DND-41 (cell line): ENCODE results near the gene TOPAZ1.

ENCODE experiments used
- ATAC-seq: fragments of 200-7000 bp; cut with Tn5 transposase; 3 replicates; pipeline ENCODE4 v1.9.1; 2021; ENCODE audit warnings: low read depth; ENCODE audit not compliant: insufficient read depth
- DNase-seq: peaks from one replicate; pipeline ENCODE4 v3.0.0-alpha.2; 2020
- H2AFZ ChIP-seq: 2 replicates; pipeline ENCODE4 v1.6.0; 2012; ENCODE audit warnings: low read depth, low read length
- H3K27ac ChIP-seq: 2 replicates; pipeline ENCODE4 v1.5.1; 2012; ENCODE audit warnings: low read length, inconsistent platforms
- H3K27me3 ChIP-seq: fragments of 200-600 bp; sonication (generic); 2 replicates; pipeline ENCODE4 v1.6.0; 2012; ENCODE audit warnings: low read length, mild to moderate bottlenecking, inconsistent platforms; ENCODE audit not compliant: insufficient read depth, poor library complexity
- H3K36me3 ChIP-seq: 2 replicates; pipeline ENCODE4 v1.5.1; 2012; ENCODE audit warnings: low read length, inconsistent platforms; ENCODE audit not compliant: insufficient read depth
- H3K4me1 ChIP-seq: 2 replicates; pipeline ENCODE4 v1.5.1; 2012; ENCODE audit warnings: mild to moderate bottlenecking, low read length; ENCODE audit not compliant: insufficient read depth
- H3K4me2 ChIP-seq: 2 replicates; pipeline ENCODE4 v1.6.0; 2012; ENCODE audit warnings: mild to moderate bottlenecking, moderate library complexity, low read length, inconsistent platforms; ENCODE audit not compliant: insufficient read depth
- H3K4me3 ChIP-seq, 2 experiments: fragments of 200-600 bp in 1 of 2; shearing (Covaris generic) in 1 of 2; 2 replicates each; pipeline ENCODE4 v1.5.1; 2012 to 2016; ENCODE audit warnings: inconsistent platforms in 2 of 2, low read length in 2 of 2, mild to moderate bottlenecking in 2 of 2, low read depth in 1 of 2, moderate library complexity in 1 of 2
- H3K79me2 ChIP-seq: 2 replicates; pipeline ENCODE4 v1.6.0; 2012; ENCODE audit warnings: low read length, inconsistent platforms; ENCODE audit not compliant: insufficient read depth
- H3K9ac ChIP-seq: 2 replicates; pipeline ENCODE4 v1.6.0; 2012; ENCODE audit warnings: low read depth, mild to moderate bottlenecking, inconsistent platforms, low read length, moderate library complexity
- H3K9me3 ChIP-seq: 2 replicates; pipeline ENCODE4 v1.5.1; 2012; ENCODE audit warnings: low read length, moderate library complexity, mild to moderate bottlenecking, inconsistent platforms; ENCODE audit not compliant: insufficient read depth, severe bottlenecking
- H4K20me1 ChIP-seq: 2 replicates; pipeline ENCODE4 v1.6.0; 2012; ENCODE audit warnings: low read length; ENCODE audit not compliant: insufficient read depth
- CTCF ChIP-seq: IDR thresholded peaks from 2 replicates; pipeline ENCODE4 v1.5.1; 2012; ENCODE audit warnings: borderline replicate concordance, low read length, moderate library complexity, mild to moderate bottlenecking; ENCODE audit not compliant: poor library complexity, severe bottlenecking; ENCODE audit errors: extremely low read depth
- EZH2 ChIP-seq: IDR thresholded peaks from 3 replicates; pipeline ENCODE4 v1.6.1; 2012; ENCODE audit warnings: borderline replicate concordance, low read depth, mild to moderate bottlenecking, moderate library complexity, low read length, inconsistent platforms; ENCODE audit not compliant: severe bottlenecking

TOPAZ1 gene

GRCh38 chr3:44309500-44309899 is 67.8 kb downstream of the TOPAZ1 start:
- Histone ChIP-seq H3K79me2 (no peaks in the 10 kb centered on the region), H3K36me3 (no peaks in the 10 kb centered on the region), H3K9ac (no peak overlapping the region), H2AFZ (no peak overlapping the region), H3K4me2 (no peak overlapping the region), H3K27me3 (no peaks in the 10 kb centered on the region), H3K4me1 (no peaks in the 10 kb centered on the region), H4K20me1 (no peaks in the 10 kb centered on the region), H3K27ac (no peak overlapping the region), H3K4me3 (no peak overlapping the region), H3K9me3 (no peaks in the 10 kb centered on the region)
- no peak for DNase-seq
- ATAC-seq: no peak
- TF ChIP-seq CTCF (no peak), EZH2 (no peak)

GRCh38 chr3:44318891-44319311 is 77.2 kb downstream of the TOPAZ1 start:
- Histone ChIP-seq H2AFZ (no peak overlapping the region), H3K79me2 (no peaks in the 10 kb centered on the region), H3K4me1 (no peaks in the 10 kb centered on the region), H3K27me3 (peaks cover 6% of the 10 kb centered on the region), H3K9ac (no peak overlapping the region), H3K9me3 (no peaks in the 10 kb centered on the region), H4K20me1 (no peaks in the 10 kb centered on the region), H3K4me2 (no peak overlapping the region), H3K4me3 (no peak overlapping the region), H3K27ac (no peak overlapping the region), H3K36me3 (no peaks in the 10 kb centered on the region)
- DNase-seq: peak; percentile 13
- no peak for ATAC-seq
- TF ChIP-seq CTCF (no peak), EZH2 (no peak)

- Histone ChIP-seq H3K79me2 (no peaks in the 10 kb centered on the region), H3K27ac (no peak overlapping the region), H3K27me3 (peaks cover 7% of the 10 kb centered on the region), H3K9me3 (peaks cover under 1% of the 10 kb centered on the region), H4K20me1 (no peaks in the 10 kb centered on the region), H3K4me2 (no peak overlapping the region), H3K4me1 (no peaks in the 10 kb centered on the region), H3K4me3 (no peak overlapping the region), H3K36me3 (no peaks in the 10 kb centered on the region), H2AFZ (no peak overlapping the region), H3K9ac (no peak overlapping the region)
- ATAC-seq (no peak), DNase-seq (no peak)
- no peak for TF ChIP-seq CTCF
- TF ChIP-seq EZH2: no peak
Measured at GRCh38 chr3:44321335-44321734, 79.6 kb downstream of the TOPAZ1 start.

- Histone ChIP-seq H3K4me2 (no peak overlapping the region), H3K9ac (no peak overlapping the region), H3K36me3 (no peaks in the 10 kb centered on the region), H3K4me1 (no peaks in the 10 kb centered on the region), H3K79me2 (no peaks in the 10 kb centered on the region), H4K20me1 (no peaks in the 10 kb centered on the region), H3K4me3 (no peak overlapping the region), H3K27me3 (peaks cover 7% of the 10 kb centered on the region), H2AFZ (no peak overlapping the region), H3K27ac (no peak overlapping the region), H3K9me3 (peaks cover 2% of the 10 kb centered on the region)
- DNase-seq (peak; percentile 59), ATAC-seq (0 out of 3 replicates have a peak, but pooled peaks have one; percentile 66)
- TF ChIP-seq EZH2: no peak
- TF ChIP-seq CTCF: peak; percentile 83
Measured at GRCh38 chr3:44323341-44323955, 81.8 kb downstream of the TOPAZ1 start.
